Stimulated activated CD4-positive, alpha-beta T cell treated with anti-CD3 and anti-CD28 coated beads, Interleukin-1b, Interleukin-23, amount 100 ng/mL, for 48 hours (primary cell): ENCODE data around the gene CCL4.
"Not testable (repeated sequence)": the region's sequence is repeated elsewhere in the genome, so short reads cannot be mapped to it uniquely, and the experiment has no call there.

ENCODE experiments used
- DNase-seq: peaks from one replicate; pipeline ENCODE4 v3.0.0-alpha.2; 2020

The CCL4 gene

DNA sequence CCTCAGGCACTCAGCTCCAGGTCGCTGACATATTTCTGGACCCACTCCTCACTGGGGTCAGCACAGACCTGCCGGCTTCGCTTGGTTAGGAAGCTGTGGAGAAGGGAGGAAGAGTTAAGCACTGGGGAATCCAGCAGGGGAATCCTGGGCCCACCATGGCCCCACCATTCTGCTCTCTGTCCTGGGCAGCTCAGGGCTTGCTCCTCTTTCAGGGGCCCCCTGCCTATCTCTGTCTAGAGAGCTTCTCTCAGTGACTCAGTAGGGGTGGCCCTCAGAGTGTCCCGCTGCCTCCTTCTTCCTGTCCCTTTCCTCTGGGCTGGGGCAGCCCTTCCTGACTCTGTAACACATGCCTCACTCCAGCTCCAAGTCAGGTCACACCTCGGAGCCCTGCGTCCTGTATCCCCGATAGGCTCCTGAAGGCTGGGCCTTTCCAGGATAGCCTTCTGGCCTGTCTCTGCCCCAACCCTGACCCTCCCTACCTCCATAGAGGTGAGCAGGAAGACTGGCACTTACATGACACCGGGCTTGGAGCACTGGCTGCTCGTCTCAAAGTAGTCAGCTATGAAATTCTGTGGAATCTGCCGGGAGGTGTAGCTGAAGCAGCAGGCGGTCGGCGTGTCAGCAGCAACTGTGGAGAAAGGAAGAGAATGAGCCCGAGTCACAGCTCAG lies 14.8 kb upstream of the CCL4 start:
- no peak for DNase-seq

DNA sequence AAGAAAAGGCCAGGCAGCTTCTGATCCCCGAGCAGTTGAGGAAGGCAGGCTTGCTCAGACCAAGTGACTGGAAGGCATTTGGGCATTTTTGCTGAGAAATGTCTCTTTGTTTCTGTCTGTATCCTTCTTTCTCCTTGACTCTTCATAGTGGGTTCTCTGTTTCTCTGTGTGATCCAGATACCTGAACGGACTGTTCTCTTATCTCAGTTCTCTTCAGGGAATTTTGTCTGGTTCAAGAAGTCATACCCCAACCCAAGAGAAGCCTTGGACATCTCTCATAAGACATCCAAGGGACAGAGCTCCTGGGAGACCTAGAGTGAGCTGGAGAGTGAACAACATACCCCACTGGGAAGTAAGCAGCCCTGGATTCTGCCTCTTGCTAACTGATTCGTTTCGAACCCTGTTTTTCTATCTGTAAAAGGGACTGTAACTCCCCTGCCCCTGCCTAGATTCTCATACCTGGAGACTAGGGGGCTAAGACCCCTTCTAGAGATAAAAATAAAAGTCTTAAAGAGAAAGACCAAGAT lies 14.2 kb upstream of the CCL4 start:
- no peak for DNase-seq

DNA sequence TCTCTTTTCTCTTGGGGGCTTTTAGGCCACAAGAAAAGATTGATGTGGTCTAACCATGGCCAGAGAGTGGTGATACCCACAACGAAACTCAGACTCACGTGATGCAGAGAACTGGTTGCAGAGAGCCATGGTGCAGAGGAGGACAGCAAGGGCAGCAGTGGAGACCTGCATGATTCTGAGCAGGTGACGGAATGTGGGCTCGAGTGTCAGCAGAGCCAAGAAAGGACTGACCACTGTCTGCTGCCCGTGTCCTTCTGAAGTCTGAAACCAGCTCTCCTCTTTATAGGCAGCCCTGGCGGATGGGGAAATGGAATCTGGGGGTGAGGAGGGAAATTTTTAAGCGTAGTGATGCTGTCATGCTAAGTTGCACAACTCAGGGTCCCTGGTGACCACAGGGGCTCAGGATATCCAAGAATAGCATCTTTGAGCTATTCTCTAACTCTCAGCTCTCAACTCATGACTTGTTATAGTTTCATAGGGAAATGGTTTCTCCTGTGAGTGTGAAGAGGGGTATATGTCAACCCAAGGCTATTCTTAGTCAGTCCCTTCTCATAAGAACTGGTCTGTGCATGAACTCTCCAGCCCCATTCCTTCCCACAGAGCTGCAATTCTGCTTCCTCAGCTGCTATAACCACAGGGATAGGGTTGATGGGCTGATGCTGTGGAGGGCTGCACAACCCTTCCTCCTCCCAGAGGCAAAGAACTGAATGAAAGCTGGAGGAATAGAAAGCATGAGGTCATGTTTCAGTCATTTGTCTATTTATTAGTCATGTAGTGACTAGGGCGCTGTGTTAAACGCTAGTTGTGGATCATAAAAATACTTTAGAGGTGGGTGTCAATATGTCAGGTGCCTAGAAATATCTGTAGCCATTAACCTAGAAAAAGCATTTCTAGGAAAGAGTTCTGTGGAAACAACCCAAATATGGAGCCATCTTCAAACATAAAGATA lies 13.5 kb upstream of the CCL4 start, which contains the start of gene CCL3:
TSS of gene CCL3 (minus strand) at position 256 of the 949 bp plus-strand sequence. CDS start at position 171, 85 bp downstream.
- peak; percentile 62 for DNase-seq

DNA sequence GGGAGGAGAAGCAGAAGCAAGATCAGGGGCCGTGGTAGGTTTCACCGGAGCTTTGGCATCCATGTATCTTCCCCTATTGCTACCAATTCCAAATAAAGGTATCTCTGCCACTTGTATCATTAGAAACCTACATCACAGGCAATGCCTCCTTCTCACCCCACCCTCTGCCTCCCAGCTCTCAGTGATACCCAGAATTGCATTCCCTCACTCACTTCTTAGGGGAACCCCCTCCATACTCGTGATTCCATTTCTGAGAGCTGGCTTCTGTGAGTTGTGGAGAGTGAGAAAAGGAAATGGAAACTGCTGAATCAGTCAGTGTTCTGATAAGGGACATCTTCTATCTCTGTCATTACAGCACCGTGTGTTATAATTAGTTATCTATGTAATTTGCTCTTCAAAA lies 11.4 kb upstream of the CCL4 start:
- peak; percentile 64 for DNase-seq

DNA sequence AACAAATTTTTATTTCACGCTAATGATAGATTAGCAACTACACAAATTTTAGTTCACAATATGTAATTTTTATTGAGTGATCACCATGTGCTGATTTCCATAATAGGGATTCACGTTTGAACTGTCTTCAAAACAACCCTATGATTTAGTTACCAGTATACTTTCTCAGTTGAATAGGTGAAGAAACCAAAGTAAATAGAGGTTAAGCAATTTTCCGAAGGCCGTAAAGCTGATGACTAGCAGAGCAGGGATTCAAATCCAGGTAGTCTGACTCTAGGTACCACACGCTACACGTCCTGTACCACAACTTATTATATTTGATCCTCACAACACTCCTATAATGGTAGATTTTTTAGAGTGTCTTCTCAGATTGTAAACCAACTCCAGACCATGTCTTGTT lies 10.9 kb upstream of the CCL4 start:
- DNase-seq: not testable (repeated sequence)

DNA sequence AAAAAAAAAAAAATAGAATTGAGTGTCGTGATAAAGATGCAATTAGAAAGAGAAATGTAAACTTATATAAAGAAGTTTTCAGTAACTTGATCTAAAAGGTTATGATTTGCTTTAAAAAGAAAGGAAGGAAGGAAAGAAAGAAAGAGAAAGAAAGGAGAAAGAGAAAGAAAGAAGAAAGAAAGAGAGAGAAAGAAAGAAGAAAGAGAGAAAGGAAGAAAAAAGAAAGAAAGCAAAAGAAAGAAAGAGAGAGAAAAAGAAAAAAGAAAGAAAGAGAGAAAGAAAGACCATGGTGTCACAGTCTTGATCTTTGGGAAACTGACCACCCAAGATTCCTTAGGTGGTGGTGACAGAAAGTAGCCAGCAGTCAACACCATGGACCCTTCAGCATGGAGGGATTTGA lies 9.4 kb upstream of the CCL4 start:
- no peak for DNase-seq

DNA sequence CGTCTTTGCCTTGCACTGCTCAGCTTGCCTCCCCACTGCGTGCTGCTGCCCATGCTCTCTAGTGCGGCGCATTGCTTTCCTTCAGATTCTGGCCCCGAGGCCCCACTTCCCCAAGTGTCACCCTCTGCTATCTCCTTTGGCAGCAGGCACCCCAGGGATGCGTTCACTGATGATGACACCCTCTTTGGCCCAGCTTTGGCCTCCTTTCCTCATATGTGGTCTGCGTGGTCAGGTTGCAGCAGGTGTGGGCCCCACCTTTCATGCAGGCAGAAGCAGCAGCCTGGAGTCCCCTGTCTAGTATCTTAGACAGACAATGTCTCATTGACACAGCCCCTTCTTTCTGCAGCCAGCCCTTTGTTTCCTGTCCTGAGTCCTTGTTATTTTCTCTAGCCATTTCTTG lies 8.9 kb upstream of the CCL4 start:
- no peak for DNase-seq

DNA sequence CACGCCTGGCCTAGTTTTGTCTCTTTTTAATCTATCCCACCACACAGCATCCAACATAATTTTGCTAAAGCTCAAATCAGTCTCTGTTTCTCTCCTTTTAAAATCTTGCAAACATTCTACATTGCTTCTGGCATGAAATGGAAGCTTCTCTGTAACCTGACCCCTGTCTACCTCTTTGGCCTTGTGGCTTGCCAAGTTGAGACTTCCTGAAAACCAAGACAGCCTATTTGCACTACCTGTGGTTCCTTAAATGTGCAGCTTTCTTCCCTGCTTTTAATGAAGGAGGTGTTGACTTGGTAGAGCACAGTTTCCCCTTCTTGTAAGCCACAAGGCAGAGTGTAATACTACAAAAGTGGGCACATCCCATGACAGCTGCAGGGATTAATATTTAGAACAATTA lies 7.6 kb upstream of the CCL4 start:
- DNase-seq: no peak

DNA sequence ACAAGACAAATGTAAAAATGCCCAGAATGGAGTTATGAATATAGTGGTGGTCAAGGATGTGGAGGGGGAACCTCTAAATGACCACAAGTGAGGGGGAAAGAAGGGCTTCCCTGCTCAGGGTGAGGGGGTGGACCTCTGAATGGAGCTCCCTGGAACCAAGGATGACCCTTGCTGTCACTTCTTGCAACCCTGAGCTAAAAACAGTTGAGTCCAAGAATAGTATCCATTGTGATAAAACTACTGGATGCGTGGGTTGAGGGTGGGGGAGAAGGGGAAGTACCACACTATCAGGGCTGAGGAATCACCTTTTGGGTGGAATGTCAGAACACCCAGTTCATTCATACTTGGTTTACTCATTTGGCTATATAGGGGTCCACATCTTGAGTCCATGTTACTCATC lies 4.6 kb upstream of the CCL4 start:
- not testable (repeated sequence) for DNase-seq

DNA sequence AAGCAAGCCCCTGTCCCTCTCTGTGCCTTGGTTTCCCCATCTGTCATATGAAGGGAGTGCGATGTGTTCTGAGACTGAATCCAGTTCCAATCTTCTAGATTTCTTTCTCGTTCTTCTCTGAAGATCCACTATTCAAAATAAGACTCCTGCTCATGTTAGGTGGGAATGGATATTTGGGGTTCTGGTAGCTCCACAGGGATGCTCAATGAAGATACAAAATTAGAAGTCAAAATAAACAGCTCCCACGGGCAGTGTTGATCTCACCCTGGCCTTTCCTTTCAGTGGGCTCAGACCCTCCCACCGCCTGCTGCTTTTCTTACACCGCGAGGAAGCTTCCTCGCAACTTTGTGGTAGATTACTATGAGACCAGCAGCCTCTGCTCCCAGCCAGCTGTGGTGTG lies 619 bp downstream of the CCL4 start:
- DNase-seq: not testable (repeated sequence)

DNA sequence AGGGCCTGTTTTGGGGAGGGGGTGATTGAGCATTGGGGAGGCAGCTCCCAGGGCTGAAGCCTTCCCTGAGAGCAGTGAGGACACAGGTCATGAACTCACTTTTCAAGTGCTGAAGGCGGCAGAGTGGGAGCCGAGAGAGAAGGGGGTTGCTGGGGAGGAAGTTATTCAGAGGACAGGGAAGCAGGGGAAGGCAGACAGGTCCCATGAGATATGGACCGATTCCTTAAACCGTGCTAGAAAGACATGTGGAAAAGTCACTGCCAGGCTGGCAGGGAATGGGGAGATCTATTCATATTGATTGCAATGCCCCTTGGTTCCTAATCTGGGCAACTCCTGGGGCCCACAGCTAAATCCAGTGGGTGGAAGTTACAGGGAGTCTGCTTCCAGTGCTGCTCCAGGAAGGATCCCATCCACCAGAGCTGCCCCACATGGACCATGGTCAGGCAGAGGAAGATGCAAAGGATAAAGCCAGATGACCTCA lies 1.1 kb downstream of the CCL4 start:
- DNase-seq: no peak

DNA sequence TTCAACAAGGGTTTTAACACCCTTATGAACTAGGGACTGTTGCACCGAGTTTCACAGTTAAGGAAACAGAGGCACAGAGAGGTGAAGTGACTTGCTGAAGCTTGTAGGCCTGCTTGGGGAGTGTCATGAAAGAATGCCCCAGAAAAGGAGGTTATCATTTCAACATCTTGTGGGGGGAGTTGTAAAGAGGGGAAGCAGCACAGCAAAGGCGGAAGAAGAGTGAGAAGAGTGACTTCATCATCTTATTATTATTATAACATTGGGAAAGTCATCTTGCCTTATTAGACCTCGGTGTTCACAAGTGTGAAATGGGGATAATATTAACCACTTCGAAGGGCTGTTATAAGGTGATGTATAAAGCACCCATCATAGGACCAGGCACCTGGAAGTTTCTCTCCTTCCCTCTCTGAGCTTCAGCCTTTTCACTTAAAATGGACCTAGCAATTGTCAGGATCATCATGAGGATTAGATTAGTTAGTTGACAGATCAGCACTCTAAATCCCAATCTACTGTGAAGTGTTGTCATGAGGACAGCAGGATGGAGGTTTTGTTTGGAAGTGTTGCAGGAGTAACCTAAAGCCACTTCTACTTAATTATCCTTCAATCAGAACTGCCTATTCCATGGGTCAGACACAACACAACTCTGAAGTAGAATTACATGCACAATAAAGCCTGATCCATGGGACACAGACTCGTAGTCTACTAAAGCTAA lies 2.3 kb downstream of the CCL4 start:
- no peak for DNase-seq

DNA sequence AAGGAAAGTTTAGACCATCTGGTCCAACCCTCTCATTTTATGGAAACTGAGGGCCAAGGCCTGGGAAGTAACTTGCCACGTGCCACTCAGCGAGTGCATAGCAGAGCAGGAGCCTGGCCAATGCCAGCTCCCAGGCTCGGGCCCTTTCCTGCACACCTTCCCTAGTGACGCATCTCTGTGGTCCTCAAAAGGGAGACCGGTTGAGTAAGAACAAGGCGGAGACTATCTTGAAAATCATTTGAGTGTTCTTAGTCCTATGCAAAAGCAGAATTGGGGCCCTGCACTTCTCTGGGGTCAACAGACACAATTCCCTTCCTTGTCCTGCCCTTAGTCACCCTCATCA lies 2.8 kb downstream of the CCL4 start:
- no peak for DNase-seq

DNA sequence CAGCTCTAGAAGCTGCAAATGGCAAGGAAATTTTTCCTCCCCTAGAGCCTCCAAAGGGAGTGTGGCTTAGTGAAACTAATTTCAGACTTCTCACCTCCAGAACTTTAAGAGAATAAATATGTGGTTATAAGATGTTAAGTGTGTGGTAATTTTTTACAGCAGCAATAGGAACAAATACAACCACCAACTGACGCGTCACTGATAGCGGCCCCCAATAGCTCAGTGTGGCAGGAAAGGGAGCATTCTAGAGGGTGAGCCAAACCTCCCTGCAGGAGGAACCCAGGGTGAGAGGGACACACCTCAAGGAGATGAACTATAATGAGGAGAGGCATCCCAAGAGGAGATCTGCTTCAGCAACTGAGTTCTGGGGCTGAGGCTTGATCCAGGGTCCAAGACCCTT lies 4.0 kb downstream of the CCL4 start:
- no peak for DNase-seq

DNA sequence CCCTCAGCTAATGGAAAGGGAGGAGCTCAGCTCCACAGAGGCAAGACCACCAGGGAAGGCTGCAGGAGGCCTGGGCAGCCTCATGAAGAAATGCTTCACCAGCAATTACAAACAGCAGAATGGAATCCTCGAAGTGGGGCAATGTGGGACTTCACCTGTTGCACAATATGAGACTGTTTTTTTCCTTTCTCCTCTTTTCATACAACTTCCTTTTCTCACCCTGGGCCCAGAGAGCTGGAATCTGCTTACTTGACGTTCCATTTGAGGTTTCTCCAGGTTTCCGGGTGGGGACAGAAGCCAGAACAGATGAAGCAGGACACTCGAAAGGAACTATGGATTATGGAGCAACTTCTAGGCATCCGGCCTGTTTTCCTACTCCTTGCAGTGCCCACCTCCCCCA lies 4.6 kb downstream of the CCL4 start:
- not testable (repeated sequence) for DNase-seq

DNA sequence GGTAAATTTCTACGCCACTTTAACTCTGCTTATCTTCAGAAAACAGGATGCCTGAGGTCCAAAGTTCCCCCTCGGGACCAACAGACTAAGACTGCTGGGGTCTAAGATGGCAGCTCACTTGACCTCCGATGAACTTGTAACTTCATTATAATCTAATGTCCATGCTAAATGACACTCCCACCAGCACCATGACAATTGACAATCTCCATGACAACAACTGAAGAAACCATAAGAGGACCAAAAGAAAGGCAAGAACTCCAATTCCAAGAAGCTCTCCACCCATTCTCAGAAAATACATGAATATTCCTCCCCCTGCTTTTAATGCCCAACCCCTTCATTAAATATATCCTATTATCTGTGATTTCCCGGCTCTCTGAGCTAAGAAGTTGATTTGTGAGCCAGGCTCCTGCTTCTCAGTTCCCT lies 7.5 kb downstream of the CCL4 start:
- no peak for DNase-seq

DNA sequence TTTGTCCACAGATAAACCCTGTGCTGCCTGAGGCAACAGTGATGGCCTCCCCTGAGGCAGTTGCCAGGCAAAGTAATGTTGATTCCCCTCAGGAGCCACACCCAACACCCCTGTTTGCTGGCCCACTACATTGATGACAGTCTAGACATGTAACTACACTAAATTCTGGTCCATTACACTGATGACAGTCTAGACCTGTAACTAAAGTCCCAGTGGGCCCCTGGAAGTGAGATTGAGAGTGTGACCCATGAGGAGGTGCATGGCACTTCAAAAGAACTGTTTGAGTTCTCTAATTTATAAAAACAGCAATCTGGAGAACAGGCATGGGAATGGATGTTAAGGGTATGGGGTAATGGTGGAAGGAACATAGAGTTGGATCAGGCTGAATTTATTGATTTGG lies 8.9 kb downstream of the CCL4 start:
- DNase-seq: no peak

DNA sequence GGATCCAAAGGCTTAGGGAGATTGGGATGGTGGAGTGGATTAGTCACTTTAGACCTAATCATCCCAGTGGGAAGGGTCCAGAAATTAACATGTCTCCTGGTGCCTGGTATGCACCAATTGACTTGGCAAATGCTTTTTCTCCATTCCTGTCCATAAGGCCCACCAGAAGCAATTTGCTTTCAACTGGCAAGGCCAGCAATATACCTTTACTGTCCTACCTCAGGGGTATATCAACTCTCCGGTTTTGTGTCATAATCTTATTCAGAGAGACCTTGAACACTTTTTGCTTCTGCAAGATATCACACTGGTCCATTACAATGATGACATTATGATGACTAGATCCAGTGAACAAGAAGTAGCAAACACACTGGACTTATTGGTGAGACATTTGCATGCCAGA lies 9.5 kb downstream of the CCL4 start:
- not testable (repeated sequence) for DNase-seq

DNA sequence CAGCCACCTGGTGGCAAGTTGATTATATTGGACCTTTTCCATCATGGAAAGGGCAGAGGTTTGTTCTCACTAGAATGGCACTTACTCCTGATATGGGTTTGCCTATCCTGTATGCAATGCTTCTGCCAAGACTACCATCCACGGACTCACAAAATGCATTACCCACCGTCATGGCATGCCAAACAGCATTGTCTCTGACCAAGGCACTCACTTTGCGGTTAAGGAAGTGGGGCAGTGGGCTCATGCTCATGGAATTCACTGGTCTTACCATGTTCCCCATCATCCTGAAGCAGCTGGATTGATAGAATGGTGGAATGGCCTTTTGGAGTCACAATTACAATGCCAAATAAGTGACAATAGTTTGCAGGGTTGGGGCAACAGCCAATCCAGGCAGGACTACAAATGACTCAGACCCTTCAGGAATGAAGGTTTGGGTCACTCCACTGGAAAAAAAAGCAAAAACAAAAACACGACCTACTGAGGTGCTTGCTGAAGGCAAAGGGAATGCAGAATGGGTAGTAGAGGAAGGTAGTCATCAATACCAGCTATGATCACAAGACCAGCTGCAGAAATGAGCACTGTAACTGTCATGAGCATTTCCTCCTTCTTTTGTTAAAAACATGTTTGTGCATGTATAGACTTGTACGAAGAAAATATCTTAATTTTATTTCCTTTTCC lies 11.5 kb downstream of the CCL4 start:
- not testable (repeated sequence) for DNase-seq

DNA sequence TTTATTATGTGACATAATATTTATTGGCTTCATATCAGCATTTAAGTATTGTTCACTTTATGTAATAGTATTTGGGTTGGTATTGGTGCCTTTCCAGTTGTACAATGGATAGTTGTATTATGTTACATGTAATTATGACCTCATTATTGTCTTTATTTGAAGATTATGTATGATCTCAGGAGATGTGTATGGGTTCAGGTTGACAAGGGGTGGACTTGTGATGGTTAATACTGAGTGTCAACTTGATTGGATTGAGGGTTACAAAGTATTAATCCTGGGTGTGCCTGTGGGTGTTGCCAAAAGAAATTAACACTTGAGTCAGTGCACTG lies 12.0 kb downstream of the CCL4 start:
- not testable (repeated sequence) for DNase-seq

DNA sequence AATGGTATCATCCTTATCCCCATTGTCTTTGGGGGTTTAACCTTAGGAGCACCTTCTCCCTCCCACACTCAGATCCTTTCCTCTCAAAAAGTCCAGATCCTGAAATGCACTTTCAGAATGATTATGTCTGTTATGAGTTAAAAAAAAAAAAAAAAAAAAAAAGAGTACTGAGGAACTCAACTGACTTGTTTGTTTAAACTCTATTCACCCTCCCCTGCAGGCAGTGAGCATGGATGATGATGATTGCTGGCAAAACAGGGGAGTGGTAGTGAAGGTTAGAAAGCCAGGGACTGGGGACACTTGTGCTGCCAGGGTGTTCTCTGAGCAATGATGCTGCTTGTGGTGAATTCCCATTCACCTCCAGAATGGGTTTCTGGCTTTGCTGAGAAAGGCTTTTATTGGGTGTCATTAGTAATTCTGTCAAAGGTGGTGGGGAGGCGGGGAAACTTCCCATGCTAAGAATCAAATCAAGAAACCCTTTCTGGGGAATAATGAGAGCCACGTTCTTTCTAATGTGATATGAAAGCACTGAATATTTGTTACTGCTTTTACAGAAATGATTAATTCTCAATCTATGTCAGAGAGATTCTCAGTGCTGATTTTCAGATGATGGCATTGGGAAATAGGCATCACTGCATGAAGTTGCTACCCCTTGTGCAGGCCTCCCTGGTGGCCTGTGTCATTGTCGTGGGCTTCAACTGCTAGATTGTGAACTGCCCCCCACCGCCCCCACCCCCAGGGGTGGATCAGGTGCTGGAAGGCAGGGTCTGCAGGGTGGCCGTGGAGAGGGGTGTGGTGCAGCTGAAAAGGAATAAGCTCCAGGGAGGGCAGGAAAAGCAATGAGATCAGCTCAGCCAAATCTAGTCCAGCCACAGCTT lies 14.1 kb downstream of the CCL4 start:
- peak; percentile 63 for DNase-seq
